Fibroblast of mammary gland (primary cell): Measurements from ENCODE around the gene PTPRN2.

Experiments used
- DNase-seq: peaks from one replicate; pipeline ENCODE4 v3.0.0-alpha.2; 2010; ENCODE audit warnings: low read depth
- H3K4me3 ChIP-seq: 2 replicates; pipeline ENCODE4 v1.5.1; 2011; ENCODE audit warnings: low read depth, mild to moderate bottlenecking, low read length, moderate library complexity; ENCODE audit not compliant: control insufficient read depth
- CTCF ChIP-seq: conservative IDR thresholded peaks from 2 replicates; pipeline ENCODE4 v1.5.1; 2011; ENCODE audit warnings: low read depth, low read length, inconsistent platforms; ENCODE audit not compliant: control insufficient read depth, insufficient read depth

The PTPRN2 gene

GRCh38 chr7:158414486-158414961 lies 173.1 kb downstream of the PTPRN2 start:
- TF ChIP-seq CTCF: no peak
- H3K4me3 ChIP-seq: no peak overlapping the region
- DNase-seq: peak; percentile 12

GRCh38 chr7:158414002-158414401 lies 173.6 kb downstream of the PTPRN2 start:
- no peak for TF ChIP-seq CTCF
- no peak overlapping the region for H3K4me3 ChIP-seq
- DNase-seq: no peak

GRCh38 chr7:158411232-158411950 lies 176.2 kb downstream of the PTPRN2 start:
- no peak overlapping the region for H3K4me3 ChIP-seq
- TF ChIP-seq CTCF: no peak
- no peak for DNase-seq

DNA sequence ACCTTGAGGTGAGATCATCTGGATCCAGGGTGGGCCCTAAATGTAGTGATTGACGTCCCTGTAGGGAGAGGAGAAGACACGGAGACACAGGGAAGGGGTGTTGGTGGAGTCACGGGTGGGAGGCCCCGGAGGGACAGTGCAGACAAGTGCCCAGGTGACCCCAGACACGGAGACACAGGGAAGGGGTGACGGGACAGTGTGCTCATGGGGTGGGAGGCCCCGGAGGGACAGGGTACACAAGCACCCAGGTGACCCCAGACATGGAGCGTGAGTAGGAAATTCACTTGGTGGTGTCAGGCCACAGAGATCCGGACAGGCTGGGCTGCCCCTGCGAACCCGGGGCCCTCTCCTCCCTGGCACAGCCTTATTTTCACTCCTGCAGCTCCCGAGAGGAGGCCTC lies 176.9 kb downstream of the PTPRN2 start:
- TF ChIP-seq CTCF: no peak
- DNase-seq: no peak
- H3K4me3 ChIP-seq: no peak overlapping the region

GRCh38 chr7:158409816-158410330 lies 177.8 kb downstream of the PTPRN2 start:
- H3K4me3 ChIP-seq: no peak overlapping the region
- DNase-seq: no peak
- TF ChIP-seq CTCF: no peak

DNA sequence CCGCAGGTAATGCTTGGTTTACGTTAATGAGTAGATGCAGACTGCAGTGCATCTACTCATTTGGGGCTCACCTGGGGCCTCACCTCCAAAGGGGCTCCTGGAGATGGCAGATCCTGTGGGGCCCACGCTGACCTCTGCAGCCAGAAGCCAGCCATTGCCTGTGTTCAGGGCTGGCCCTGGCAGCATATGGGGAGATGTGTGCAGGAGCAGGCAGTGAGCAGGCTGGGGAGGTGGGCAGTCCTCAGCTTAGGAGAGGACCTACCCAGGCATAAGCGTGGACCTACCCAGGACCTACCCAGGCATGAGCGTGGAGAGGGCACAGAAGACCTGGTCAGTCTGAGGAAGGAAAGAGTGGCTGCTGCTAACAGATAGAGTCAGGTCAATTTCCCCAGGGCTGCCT lies 178.5 kb downstream of the PTPRN2 start:
- H3K4me3 ChIP-seq: no peak overlapping the region
- TF ChIP-seq CTCF: no peak
- DNase-seq: no peak

DNA sequence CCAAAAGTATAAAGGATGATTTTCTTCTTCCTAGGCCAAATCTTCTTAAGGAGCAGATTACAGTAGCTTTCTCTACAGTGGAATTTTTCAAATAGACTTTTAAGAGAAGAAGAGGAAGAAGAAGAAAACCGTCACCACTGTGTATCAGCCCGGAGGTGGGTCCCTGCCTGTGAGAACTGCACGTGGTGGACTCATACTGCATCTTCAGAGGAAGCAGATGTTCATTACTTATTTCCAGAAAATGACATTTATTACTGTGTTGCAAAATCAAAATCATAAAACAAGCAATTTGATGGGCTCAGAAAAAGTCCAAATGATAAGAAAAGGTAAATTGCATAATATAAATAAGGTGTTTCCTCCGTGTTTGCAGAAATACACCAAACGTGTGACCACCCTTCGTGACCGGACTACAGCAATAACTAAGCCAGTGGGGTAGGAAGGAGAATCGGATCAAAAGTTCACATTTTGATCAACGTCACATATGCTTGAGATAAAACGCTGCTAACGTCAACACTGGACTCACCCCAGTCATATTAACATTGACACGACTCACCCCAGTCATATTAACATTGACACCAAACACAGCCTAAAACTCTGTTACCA lies 179.2 kb downstream of the PTPRN2 start:
- H3K4me3 ChIP-seq: no peak overlapping the region
- TF ChIP-seq CTCF: no peak
- DNase-seq: no peak
